Endothelial cell of umbilical vein (primary cell): ENCODE measurements around the gene MBOAT2. TPM values are rescaled to one million over a fixed set of nuclear protein-coding genes. Genes with fewer than 3 reads are reported as not detected.

Source experiments
- BruUV-seq: library from RNA; stranded (reverse); fragments of 400-500 nt; replicated peaks from 2 replicates; lab custom pipeline; 2021; lab: Mats Ljungman, UMichigan
- CTCF ChIA-PET: fragments of 300-600, 350-600 bp; sonication (Branson Sonifier 250); formaldehyde crosslinking; loops from one replicate; lab custom pipeline; 2021; ENCODE audit warnings: antibody characterized with exemption, inconsistent platforms; lab: Charles Lee
- POLR2A ChIA-PET: fragments of 300-600, 350-600 bp; sonication (Branson Sonifier 250); formaldehyde crosslinking; loops from one replicate; lab custom pipeline; 2021; ENCODE audit warnings: antibody characterized with exemption, inconsistent platforms; lab: Charles Lee
- DNase-seq: peaks from one replicate; pipeline ENCODE4 v3.0.0-alpha.2; 2011; ENCODE audit warnings: low read depth, low spot score
- FAIRE-seq: peaks from 2 replicates; lab custom pipeline; 2011; peaks lifted over from hg19 to GRCh38; lab: Jason Lieb, UNC
- H2AFZ ChIP-seq: 2 replicates; pipeline ENCODE4 v1.6.0; 2012; ENCODE audit warnings: low read depth, low read length, control low read depth, inconsistent platforms
- H3K27ac ChIP-seq: 2 replicates; pipeline ENCODE4 v1.5.1; 2011; ENCODE audit warnings: low read depth, mild to moderate bottlenecking, control low read depth, low read length, moderate library complexity; ENCODE audit not compliant: insufficient read depth
- H3K27me3 ChIP-seq, 2 experiments: 2 replicates each; pipeline versions ENCODE4 v1.6.0 to v1.6.1; 2011; ENCODE audit warnings: low read length in 2 of 2, mixed read lengths in 1 of 2; ENCODE audit not compliant: control insufficient read depth in 2 of 2, insufficient read depth in 2 of 2
- H3K36me3 ChIP-seq, 2 experiments: 2 replicates in 1 of 2; 3 replicates in 1 of 2; pipeline ENCODE4 v1.5.1; 2011; ENCODE audit warnings: low read length in 2 of 2, mild to moderate bottlenecking in 1 of 2, moderate library complexity in 1 of 2; ENCODE audit not compliant: control insufficient read depth in 2 of 2, insufficient read depth in 2 of 2; ENCODE audit errors: extremely low read depth in 1 of 2
- H3K4me1 ChIP-seq: 3 replicates; pipeline ENCODE4 v1.5.1; 2011; ENCODE audit warnings: mild to moderate bottlenecking, low read length; ENCODE audit not compliant: control insufficient read depth, insufficient read depth; ENCODE audit errors: extremely low read depth
- H3K4me2 ChIP-seq: 2 replicates; pipeline ENCODE4 v1.6.1; 2011; ENCODE audit warnings: low read length, control low read depth, mixed read lengths; ENCODE audit not compliant: insufficient read depth
- H3K4me3 ChIP-seq, 3 experiments: fragments of 200-600 bp in 1 of 3; sonication (generic), shearing (Covaris generic) in 1 of 3; replicated peaks in 1 of 3; 2 replicates each; pipeline ENCODE4 v1.5.1; 2011 to 2016; ENCODE audit warnings: control low read depth in 3 of 3, low read length in 3 of 3, mild to moderate bottlenecking in 2 of 3, inconsistent platforms in 1 of 3, low read depth in 1 of 3, moderate library complexity in 1 of 3; ENCODE audit not compliant: insufficient read depth in 1 of 3
- H3K79me2 ChIP-seq: 2 replicates; pipeline ENCODE4 v1.6.0; 2012; ENCODE audit warnings: low read length, inconsistent platforms; ENCODE audit not compliant: control insufficient read depth, insufficient read depth
- H3K9ac ChIP-seq: replicated peaks from 2 replicates; pipeline ENCODE3; 2011; ENCODE audit warnings: low read length, control low read depth; ENCODE audit not compliant: insufficient read depth; ENCODE audit errors: extremely low read depth
- H3K9me1 ChIP-seq: replicated peaks from 3 replicates; pipeline ENCODE4 v1.6.0; 2011; ENCODE audit warnings: mild to moderate bottlenecking, low read length; ENCODE audit not compliant: control insufficient read depth, insufficient read depth; ENCODE audit errors: extremely low read depth
- H3K9me3 ChIP-seq: replicated peaks from 2 replicates; pipeline ENCODE4 v1.5.1; 2012; ENCODE audit warnings: low read length, inconsistent platforms; ENCODE audit not compliant: control insufficient read depth, insufficient read depth
- H4K20me1 ChIP-seq: replicated peaks from 2 replicates; pipeline ENCODE3; 2011; ENCODE audit warnings: mild to moderate bottlenecking, low read length; ENCODE audit not compliant: control insufficient read depth, insufficient read depth; ENCODE audit errors: extremely low read depth
- EZH2 ChIP-seq: IDR thresholded peaks from 2 replicates; pipeline ENCODE4 v1.6.1; 2012; ENCODE audit warnings: borderline replicate concordance, low read depth, mild to moderate bottlenecking, moderate library complexity, low read length, inconsistent platforms; ENCODE audit not compliant: severe bottlenecking
- FOS ChIP-seq: IDR thresholded peaks from 2 replicates; pipeline ENCODE4 v1.6.1; 2011; ENCODE audit warnings: mild to moderate bottlenecking, low read length, moderate library complexity, borderline replicate concordance; ENCODE audit not compliant: insufficient read depth
- GATA2 ChIP-seq: IDR thresholded peaks from 2 replicates; pipeline ENCODE4 v1.7.0; 2011; ENCODE audit warnings: low read depth, mild to moderate bottlenecking, moderate library complexity, mixed read lengths, low read length; ENCODE audit not compliant: insufficient read length, insufficient read depth
- JUN ChIP-seq: IDR thresholded peaks from 2 replicates; pipeline ENCODE4 v1.6.1; 2011; ENCODE audit warnings: borderline replicate concordance, low read depth; ENCODE audit not compliant: insufficient read length, insufficient read depth
- MYC ChIP-seq: IDR thresholded peaks from one replicate; pipeline ENCODE4 v1.6.1; 2011; ENCODE audit warnings: mild to moderate bottlenecking, low read depth, low read length
- POLR2A ChIP-seq: IDR thresholded peaks from 2 replicates; pipeline ENCODE4 v1.6.1; 2012; ENCODE audit warnings: low read depth, mild to moderate bottlenecking, control low read depth, low read length
- POLR2AphosphoS5 ChIP-seq: IDR thresholded peaks from 2 replicates; pipeline ENCODE4 v1.6.1; 2012; ENCODE audit warnings: low read depth, mild to moderate bottlenecking, control low read depth, low read length, moderate library complexity; ENCODE audit not compliant: insufficient read depth
- dilution Hi-C: fragments of 300-500 bp; cut with MboI; formaldehyde crosslinking; loops from one replicate; pipeline ENCODE4 v1.15.0; 2019; ENCODE audit warnings: low sequenced_read_pairs; ENCODE audit not compliant: extremely low pct_ligation_motif_present
- intact Hi-C: fragments of 100-400 bp; cut with micrococcal nuclease; formaldehyde crosslinking; loops from one replicate; pipeline ENCODE4 v1.10.0; 2022
- polyA plus RNA-seq, 4 experiments: library from polyadenylated mRNA; depleted of rRNA in 3 of 4; stranded (reverse) in 3 of 4; unstranded in 1 of 4; fragments of >200 nt; gene quantifications; 2 replicates each; pipeline versions ENCODE4 v1.2.1 to v1.2.3, GENCODE V29; 2011 to 2012; ENCODE audit warnings: missing spikeins in 1 of 4
- total RNA-seq: library from RNA; stranded (reverse); gene quantifications from 2 replicates; pipeline ENCODE4 v1.2.3, GENCODE V29; 2021
- TF ChIP-seq, protein P1 (sequence below), 2 donors: IDR thresholded peaks; 1 replicate in 1 of 2; 2 replicates in 1 of 2; pipeline ENCODE4 v1.5.1; 2011; ENCODE audit warnings: low read length in 2 of 2, mild to moderate bottlenecking in 2 of 2, moderate library complexity in 2 of 2, control low read depth in 1 of 2, inconsistent platforms in 1 of 2, low read depth in 1 of 2; ENCODE audit not compliant: insufficient read depth in 1 of 2; ENCODE audit errors: extremely low read depth in 1 of 2
- TF ChIP-seq, protein P2 (sequence below): IDR thresholded peaks from 2 replicates; pipeline ENCODE4 v1.6.1; 2011; ENCODE audit not compliant: insufficient read depth, insufficient read length

MBOAT2 gene
- total and polyA plus RNA-seq, 2 donors (not counting 3 experiments of a cell fraction or from before 2014, with no cell fraction given), result 10.9 to 22.1 TPM

DNA sequence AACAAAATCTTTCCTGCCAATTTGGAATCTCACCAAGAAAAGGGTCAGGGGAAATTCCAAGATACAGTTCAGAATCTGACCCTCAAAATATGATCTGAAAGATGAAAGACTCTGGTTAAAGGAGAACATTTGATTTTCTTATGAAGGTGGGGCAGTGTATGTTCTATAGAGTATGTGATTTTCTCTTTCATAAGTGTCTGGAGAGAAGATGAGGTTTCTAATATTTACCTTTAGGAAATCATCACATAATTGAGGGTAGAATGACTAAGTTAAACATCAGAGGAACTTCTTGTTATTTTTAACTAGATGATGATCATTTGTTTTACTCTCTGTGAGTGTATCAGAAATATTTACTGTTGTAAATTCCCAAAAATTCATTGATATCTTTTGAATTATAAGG lies 27.8 kb upstream of the MBOAT2 start:
- FAIRE-seq, result no peak
- intact Hi-C loops, result no loop called here

DNA sequence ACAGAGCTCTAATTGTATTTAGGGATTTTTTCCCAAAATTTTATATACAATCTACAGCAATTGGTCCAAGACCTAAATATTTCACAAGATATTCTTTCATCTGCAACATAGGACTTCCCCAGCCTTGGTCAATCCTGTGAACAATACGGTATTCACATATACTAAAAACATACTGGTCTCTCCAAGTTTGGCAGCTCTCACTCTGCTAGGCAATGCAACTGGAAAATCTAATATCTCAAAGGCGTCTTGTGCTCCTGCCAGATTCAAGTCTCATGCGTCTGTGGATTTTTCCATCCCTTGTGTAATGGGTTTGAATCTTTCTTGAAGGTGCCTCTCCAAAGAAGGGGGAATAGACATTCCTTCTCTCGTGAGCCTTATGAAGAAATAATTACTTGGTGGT lies 27.4 kb upstream of the MBOAT2 start:
- no peaks in the 10 kb centered on the region for H3K9me3 ChIP-seq
- FAIRE-seq, result no peak
- CTCF ChIA-PET, result no interaction called here
- H3K27ac ChIP-seq, result no peak overlapping the region
- DNase-seq, result no peak
- BruUV-seq, result no TSS peak
- peaks cover 4 to 13% of the 10 kb centered on the region in 2 experiments for H3K27me3 ChIP-seq
- intact Hi-C loops (no loop called here), dilution Hi-C loops (no loop called here)
- H2AFZ ChIP-seq, result no peak overlapping the region
- POLR2A ChIA-PET, result no interaction called here
- H3K4me3 ChIP-seq, result no peak overlapping the region
- H3K4me2 ChIP-seq, result no peak overlapping the region
- TF ChIP-seq, protein P1, sequence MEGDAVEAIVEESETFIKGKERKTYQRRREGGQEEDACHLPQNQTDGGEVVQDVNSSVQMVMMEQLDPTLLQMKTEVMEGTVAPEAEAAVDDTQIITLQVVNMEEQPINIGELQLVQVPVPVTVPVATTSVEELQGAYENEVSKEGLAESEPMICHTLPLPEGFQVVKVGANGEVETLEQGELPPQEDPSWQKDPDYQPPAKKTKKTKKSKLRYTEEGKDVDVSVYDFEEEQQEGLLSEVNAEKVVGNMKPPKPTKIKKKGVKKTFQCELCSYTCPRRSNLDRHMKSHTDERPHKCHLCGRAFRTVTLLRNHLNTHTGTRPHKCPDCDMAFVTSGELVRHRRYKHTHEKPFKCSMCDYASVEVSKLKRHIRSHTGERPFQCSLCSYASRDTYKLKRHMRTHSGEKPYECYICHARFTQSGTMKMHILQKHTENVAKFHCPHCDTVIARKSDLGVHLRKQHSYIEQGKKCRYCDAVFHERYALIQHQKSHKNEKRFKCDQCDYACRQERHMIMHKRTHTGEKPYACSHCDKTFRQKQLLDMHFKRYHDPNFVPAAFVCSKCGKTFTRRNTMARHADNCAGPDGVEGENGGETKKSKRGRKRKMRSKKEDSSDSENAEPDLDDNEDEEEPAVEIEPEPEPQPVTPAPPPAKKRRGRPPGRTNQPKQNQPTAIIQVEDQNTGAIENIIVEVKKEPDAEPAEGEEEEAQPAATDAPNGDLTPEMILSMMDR (IDR thresholded peaks at IDR 0.05; ENCODE audit: extremely low read depth in 1 of 2, insufficient read depth in 1 of 2, low read depth in 1 of 2, low read length in 2 of 2), result no peak
- TF ChIP-seq, protein P2, sequence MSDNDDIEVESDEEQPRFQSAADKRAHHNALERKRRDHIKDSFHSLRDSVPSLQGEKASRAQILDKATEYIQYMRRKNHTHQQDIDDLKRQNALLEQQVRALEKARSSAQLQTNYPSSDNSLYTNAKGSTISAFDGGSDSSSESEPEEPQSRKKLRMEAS, result no peak
- TF ChIP-seq EZH2 (no peak), POLR2A (no peak), FOS (no peak), JUN (no peak), POLR2AphosphoS5 (no peak), GATA2 (no peak), MYC (no peak)
- no peaks in the 10 kb centered on the region for H4K20me1 ChIP-seq
- no peaks in the 10 kb centered on the region for H3K36me3 ChIP-seq
- H3K9me1 ChIP-seq, result no peaks in the 10 kb centered on the region
- no peaks in the 10 kb centered on the region for H3K79me2 ChIP-seq
- H3K9ac ChIP-seq, result no peak overlapping the region
- no peaks in the 10 kb centered on the region for H3K4me1 ChIP-seq

More for the DNA sequence above, 27.8 kb upstream of the MBOAT2 start:
- ChIA-PET POLR2A (no interaction called here), CTCF (no interaction called here)
- TF ChIP-seq MYC (no peak), POLR2AphosphoS5 (no peak), GATA2 (no peak), POLR2A (no peak), JUN (no peak)
- TF ChIP-seq, protein P1 (IDR thresholded peaks at IDR 0.05; ENCODE audit: extremely low read depth in 1 of 2, insufficient read depth in 1 of 2, low read depth in 1 of 2, low read length in 2 of 2), result no peak
- no peak for DNase-seq
- H3K9ac ChIP-seq, result no peak overlapping the region
- no peaks in the 10 kb centered on the region for H3K36me3 ChIP-seq
- no peaks in the 10 kb centered on the region for H3K4me1 ChIP-seq
- no peaks in the 10 kb centered on the region for H4K20me1 ChIP-seq
- H3K4me3 ChIP-seq, result no peak overlapping the region
- no peaks in the 10 kb centered on the region for H3K9me3 ChIP-seq
- H3K9me1 ChIP-seq, result no peaks in the 10 kb centered on the region
- BruUV-seq, result no TSS peak
- no peak overlapping the region for H2AFZ ChIP-seq
- dilution Hi-C loops, result no loop called here
- no peak overlapping the region for H3K27ac ChIP-seq
- H3K79me2 ChIP-seq, result no peaks in the 10 kb centered on the region
- H3K27me3 ChIP-seq, result peaks cover 4 to 13% of the 10 kb centered on the region in 2 experiments
- H3K4me2 ChIP-seq, result no peak overlapping the region
